ENCODE results near the gene TUBA3C. TPM values are rescaled to one million over a fixed set of nuclear protein-coding genes. Genes with fewer than 3 reads are reported as not detected.

TUBA3C gene
- total and polyA plus RNA-seq, 2 donors (not counting 1 experiment from before 2014, with no cell fraction given) = not detected

- Histone ChIP-seq H4K20me1 (ENCODE audit: control insufficient read depth, extremely low read depth, insufficient read depth, low read length) (no peaks in the 10 kb centered on the region), H3K4me3 (replicated peaks in 1 of 4; ENCODE audit: control extremely low read depth in 1 of 4, insufficient read depth in 1 of 4, low read depth in 3 of 4, low read length in 4 of 4) (no peak overlapping the region), H3K4me2 (ENCODE audit: extremely low read depth, insufficient read depth, low read length) (no peak overlapping the region), H3K36me3 (ENCODE audit: control insufficient read depth, insufficient read depth, low read length) (no peaks in the 10 kb centered on the region), H3K9ac (ENCODE audit: insufficient read depth, low read length) (no peak overlapping the region), H3K9me3 (ENCODE audit: control insufficient read depth, insufficient read depth, low read depth, low read length) (no peaks in the 10 kb centered on the region), H3K27ac (ENCODE audit: insufficient read depth, low read length) (no peak overlapping the region), H2AFZ (ENCODE audit: low read length) (no peak overlapping the region), H3K4me1 (ENCODE audit: control insufficient read depth, extremely low read depth, insufficient read depth, low read length) (no peaks in the 10 kb centered on the region), H3K27me3 (ENCODE audit: control insufficient read depth, insufficient read depth, low read length) (no peaks in the 10 kb centered on the region), H3K79me2 (ENCODE audit: control insufficient read depth, insufficient read depth, low read length) (no peaks in the 10 kb centered on the region)
- DNase-seq (ENCODE audit: low read depth in 2 of 2) = no peak
- TF ChIP-seq CTCF (conservative IDR thresholded peaks at IDR 0.05 in 1 of 2, IDR thresholded peaks at IDR 0.05 in 1 of 2; ENCODE audit: low read depth in 1 of 2, low read length in 2 of 2) = no peak
- no peak for TF ChIP-seq EZH2 (IDR thresholded peaks at IDR 0.05; ENCODE audit: low read length, missing control alignments)
These were observed 20.3 kb downstream of the TUBA3C start for GRCh38 chr13:19161308-19161707.

DNA sequence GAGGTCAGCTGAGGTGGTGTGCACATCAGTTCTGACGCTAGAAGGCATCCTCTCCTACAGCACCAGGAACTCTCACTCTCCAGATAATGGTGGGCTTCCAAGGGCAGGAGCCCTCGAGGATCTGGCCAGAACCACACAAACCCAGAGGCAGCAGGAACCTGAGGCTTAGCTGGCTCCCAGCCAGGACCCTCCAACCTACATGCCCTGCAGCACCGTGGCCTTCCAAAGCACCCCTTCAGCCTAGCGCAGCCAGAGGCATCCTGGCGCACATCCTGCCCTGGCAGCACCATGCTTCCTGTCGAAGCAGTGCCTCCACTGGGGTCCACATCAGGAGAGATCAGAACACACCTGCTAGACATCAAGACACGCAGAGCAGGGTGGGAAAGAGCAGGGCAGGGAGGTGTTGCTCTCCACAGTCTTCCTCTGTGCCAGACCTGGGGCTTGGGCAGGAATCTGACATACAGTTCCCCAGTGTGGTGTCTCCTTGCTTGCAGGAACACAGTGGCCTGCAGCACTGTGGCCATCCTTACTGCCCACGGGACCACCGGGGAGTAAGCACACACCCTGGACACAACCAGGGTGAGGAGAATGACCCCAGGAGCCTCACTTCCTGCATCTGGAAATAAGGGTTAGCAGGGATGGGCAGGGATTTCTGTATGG is 21.7 kb downstream of the TUBA3C start:
- Histone ChIP-seq H3K36me3 (ENCODE audit: control insufficient read depth, insufficient read depth, low read length) (no peaks in the 10 kb centered on the region), H3K4me1 (ENCODE audit: control insufficient read depth, extremely low read depth, insufficient read depth, low read length) (no peaks in the 10 kb centered on the region), H3K27ac (ENCODE audit: insufficient read depth, low read length) (no peak overlapping the region), H3K9me3 (ENCODE audit: control insufficient read depth, insufficient read depth, low read depth, low read length) (no peaks in the 10 kb centered on the region), H2AFZ (ENCODE audit: low read length) (no peak overlapping the region), H3K4me2 (ENCODE audit: extremely low read depth, insufficient read depth, low read length) (no peak overlapping the region), H4K20me1 (ENCODE audit: control insufficient read depth, extremely low read depth, insufficient read depth, low read length) (no peaks in the 10 kb centered on the region), H3K4me3 (replicated peaks in 1 of 4; ENCODE audit: control extremely low read depth in 1 of 4, insufficient read depth in 1 of 4, low read depth in 3 of 4, low read length in 4 of 4) (no peak overlapping the region), H3K79me2 (ENCODE audit: control insufficient read depth, insufficient read depth, low read length) (no peaks in the 10 kb centered on the region), H3K9ac (ENCODE audit: insufficient read depth, low read length) (no peak overlapping the region), H3K27me3 (ENCODE audit: control insufficient read depth, insufficient read depth, low read length) (no peaks in the 10 kb centered on the region)
- DNase-seq (ENCODE audit: low read depth in 2 of 2) = no peak
- TF ChIP-seq EZH2 (IDR thresholded peaks at IDR 0.05; ENCODE audit: low read length, missing control alignments) (no peak), CTCF (conservative IDR thresholded peaks at IDR 0.05 in 1 of 2, IDR thresholded peaks at IDR 0.05 in 1 of 2; ENCODE audit: low read depth in 1 of 2, low read length in 2 of 2) (no peak)

DNA sequence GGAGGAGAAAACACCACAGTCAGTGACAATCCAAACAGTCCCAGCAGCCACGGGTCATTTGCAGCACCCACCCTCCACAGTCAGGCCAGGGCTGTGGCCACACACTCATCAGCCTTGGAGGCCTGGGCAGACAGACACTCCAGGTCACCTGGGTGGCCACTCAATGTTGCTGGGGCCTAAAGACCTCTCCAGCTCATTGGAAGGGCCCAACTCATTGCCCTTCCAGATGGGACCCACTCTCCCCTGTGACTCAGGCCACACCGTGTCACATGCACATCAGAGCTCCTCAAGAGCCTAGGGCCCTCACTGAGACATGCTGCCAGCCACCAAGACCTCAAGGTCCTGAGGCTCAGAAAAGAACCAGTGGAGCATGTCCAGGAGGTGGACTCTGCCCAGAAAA is 22.4 kb downstream of the TUBA3C start:
- Histone ChIP-seq H3K27me3 (ENCODE audit: control insufficient read depth, insufficient read depth, low read length) (no peaks in the 10 kb centered on the region), H3K4me3 (replicated peaks in 1 of 4; ENCODE audit: control extremely low read depth in 1 of 4, insufficient read depth in 1 of 4, low read depth in 3 of 4, low read length in 4 of 4) (no peak overlapping the region), H3K4me1 (ENCODE audit: control insufficient read depth, extremely low read depth, insufficient read depth, low read length) (no peaks in the 10 kb centered on the region), H3K9me3 (ENCODE audit: control insufficient read depth, insufficient read depth, low read depth, low read length) (no peaks in the 10 kb centered on the region), H3K9ac (ENCODE audit: insufficient read depth, low read length) (no peak overlapping the region), H3K27ac (ENCODE audit: insufficient read depth, low read length) (no peak overlapping the region), H4K20me1 (ENCODE audit: control insufficient read depth, extremely low read depth, insufficient read depth, low read length) (no peaks in the 10 kb centered on the region), H3K79me2 (ENCODE audit: control insufficient read depth, insufficient read depth, low read length) (no peaks in the 10 kb centered on the region), H2AFZ (ENCODE audit: low read length) (no peak overlapping the region), H3K36me3 (ENCODE audit: control insufficient read depth, insufficient read depth, low read length) (no peaks in the 10 kb centered on the region), H3K4me2 (ENCODE audit: extremely low read depth, insufficient read depth, low read length) (no peak overlapping the region)
- no peak for DNase-seq (ENCODE audit: low read depth in 2 of 2)
- TF ChIP-seq EZH2 (IDR thresholded peaks at IDR 0.05; ENCODE audit: low read length, missing control alignments) = no peak
- no peak for TF ChIP-seq CTCF (conservative IDR thresholded peaks at IDR 0.05 in 1 of 2, IDR thresholded peaks at IDR 0.05 in 1 of 2; ENCODE audit: low read depth in 1 of 2, low read length in 2 of 2)
